Measurements from ENCODE around the gene PCDH17. TPM values are rescaled to one million over a fixed set of nuclear protein-coding genes. Genes with fewer than 3 reads are reported as not detected.

Gene PCDH17
- polyA plus RNA-seq, 1 donor = 21.1 TPM

GRCh38 chr13:57633950-57634838 is 2.6 kb downstream of the PCDH17 start:
- DNase-seq = no peak

- DNase-seq = no peak
Measured at GRCh38 chr13:57634839-57635165, 3.3 kb downstream of the PCDH17 start.

- DNase-seq = no peak
Measured at GRCh38 chr13:57635541-57636085, 4.1 kb downstream of the PCDH17 start.

DNA sequence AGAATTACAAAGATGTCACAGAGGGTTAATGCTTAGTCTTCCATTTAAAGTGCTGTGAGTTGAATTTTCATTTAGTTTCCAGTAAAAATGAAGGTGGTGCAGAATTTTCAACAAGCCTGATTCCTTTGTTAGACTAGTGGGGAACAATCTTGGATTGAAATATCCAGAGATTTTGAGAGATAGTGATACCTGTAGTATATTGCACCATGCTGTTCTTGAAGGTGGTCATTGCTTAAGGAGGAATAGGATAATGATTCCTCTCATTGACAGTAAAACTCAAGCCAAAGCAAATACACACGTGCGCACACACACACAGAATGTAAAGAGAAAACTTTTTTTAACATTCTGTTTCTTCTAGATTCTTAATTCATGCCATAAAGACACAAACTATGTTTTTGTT is 5.3 kb downstream of the PCDH17 start:
- DNase-seq = no peak

GRCh38 chr13:57637515-57637914 is 6.0 kb downstream of the PCDH17 start:
- DNase-seq = no peak

DNA sequence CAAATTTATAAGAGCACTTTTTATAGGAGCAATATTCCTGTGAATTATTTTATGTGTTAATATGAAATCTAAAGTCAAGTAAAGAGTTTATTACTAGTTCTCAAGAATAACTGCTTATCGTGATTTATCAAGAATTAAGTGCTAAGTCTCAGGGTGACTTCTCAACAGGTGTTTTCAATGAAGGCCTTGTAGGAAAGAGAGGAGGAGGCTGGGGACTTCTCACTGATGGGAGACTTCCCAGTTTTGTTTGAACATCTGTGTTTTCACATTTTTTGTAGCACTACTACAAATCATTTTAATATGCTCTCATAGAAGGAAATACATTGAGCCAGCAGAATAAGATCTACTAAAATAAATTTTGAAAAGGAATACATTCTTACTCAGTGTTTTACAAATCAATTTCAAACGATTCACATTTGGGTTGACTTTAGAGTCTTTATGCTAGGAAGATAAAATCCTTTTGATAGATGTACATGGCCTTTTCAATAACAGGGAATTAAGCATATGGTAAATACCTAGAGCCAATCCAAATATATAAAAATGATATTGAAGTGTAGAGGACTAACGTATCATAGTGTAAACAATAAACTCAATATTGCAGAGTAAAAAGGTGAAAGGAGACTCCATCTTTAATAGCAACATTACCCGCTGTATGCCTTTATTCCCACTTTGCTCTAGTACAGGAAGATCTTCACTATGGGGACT is 6.8 kb downstream of the PCDH17 start:
- no peak for DNase-seq

DNA sequence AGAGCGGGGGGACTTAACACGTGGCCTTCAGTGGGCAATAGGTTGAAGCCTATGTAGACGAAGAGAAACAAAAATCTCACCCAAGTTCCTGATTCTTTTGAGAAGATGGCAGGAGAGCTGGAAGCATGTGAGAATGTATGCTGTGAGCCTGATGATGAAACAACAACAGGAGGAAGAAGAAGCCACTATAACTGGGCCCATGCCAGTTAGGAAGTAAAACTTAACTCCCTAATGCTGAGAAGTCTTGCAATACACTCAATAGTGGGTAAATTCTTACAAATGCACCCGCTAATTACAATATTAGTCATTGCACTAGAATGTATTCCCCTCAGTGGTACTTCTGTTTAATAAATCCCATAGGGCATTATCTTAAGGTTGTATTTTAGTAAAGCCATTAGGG is 9.1 kb downstream of the PCDH17 start:
- no peak for DNase-seq

GRCh38 chr13:57641051-57641450 is 9.5 kb downstream of the PCDH17 start:
- DNase-seq = no peak

DNA sequence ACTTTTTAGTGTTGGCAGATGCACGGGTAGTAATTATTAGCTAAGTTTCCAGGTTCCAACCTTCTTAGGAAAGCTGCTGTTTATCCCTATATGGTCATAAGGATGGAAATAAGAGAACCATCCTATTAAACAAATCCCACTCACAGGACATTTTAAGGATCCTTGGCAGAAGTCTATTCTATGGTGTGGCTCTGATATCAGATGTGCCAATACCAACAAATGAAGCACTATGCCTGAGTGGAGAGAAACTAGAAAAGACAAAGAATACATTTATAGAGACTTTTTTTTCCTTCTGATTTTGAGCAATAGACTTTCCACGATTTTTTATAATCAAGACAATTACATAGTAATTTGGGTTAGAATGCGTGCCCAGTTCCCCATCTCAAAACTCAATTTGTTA is 12.6 kb downstream of the PCDH17 start:
- DNase-seq = no peak

GRCh38 chr13:57653229-57653989 is 21.9 kb downstream of the PCDH17 start:
- DNase-seq = no peak

- DNase-seq = no peak
Measured at GRCh38 chr13:57665481-57665880, 33.9 kb downstream of the PCDH17 start.

DNA sequence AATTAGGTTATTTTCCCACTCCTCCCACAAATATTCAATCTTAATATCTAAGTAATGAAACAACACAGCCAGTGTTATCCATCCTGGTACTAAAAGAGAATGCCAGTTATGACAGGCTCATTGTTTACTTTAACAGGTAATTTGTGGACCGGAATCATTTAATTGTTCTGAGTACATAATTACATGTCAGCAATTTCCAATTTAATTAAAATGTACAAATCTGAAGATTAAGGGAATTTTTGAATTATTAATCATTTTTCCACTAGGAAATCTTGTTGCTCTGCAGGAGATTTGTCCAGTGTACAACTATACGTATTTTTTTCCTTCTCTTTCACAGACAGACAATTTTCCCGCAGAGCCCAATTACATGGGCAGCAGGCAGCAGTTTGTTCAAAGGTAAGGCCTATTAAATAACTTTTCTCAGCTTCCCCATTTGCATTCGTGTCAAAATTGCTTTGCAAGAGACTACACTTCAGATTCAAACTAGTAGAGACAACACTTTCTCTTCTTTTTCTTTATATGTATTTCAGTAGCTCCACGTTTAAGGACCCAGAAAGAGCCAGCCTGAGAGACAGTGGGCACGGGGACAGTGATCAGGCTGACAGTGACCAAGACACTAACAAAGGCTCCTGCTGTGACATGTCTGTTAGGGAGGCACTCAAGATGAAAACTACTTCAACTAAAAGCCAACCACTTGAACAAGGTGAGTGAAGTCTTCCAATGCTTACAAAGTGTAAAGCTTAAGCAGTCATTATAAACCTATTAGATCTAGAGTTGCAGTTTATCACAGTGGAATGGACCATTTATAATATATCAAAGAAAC is 34.8 kb downstream of the PCDH17 start:
- no peak for DNase-seq

DNA sequence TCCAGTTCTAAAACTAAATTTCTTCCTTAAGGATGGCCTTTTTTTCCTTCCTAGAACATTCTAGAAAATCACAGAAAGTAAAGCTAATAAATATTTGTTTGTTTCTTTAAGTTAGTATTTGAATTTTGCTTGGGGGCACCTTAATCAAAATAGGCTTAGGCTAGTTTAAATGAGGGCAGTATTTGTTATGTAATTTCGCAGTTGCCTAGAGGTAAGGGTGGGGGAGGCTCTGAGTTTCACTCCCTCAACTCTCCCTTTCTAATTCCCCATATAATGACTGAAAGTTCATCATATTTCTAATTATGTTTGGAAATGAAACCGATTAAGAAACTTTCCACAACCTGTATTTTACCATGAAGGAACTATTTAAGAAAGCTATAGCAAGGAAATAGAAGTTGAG is 40.6 kb downstream of the PCDH17 start:
- DNase-seq = no peak

- peak; percentile 22 for DNase-seq
Measured at GRCh38 chr13:57673197-57673596, 41.7 kb downstream of the PCDH17 start.

GRCh38 chr13:57675526-57675925 is 44.0 kb downstream of the PCDH17 start:
- DNase-seq = no peak

GRCh38 chr13:57680609-57681008 is 49.1 kb downstream of the PCDH17 start:
- no peak for DNase-seq

- DNase-seq = no peak
Measured at GRCh38 chr13:57682128-57682716, 50.7 kb downstream of the PCDH17 start.

GRCh38 chr13:57698851-57699250 is 67.3 kb downstream of the PCDH17 start:
- no peak for DNase-seq

DNA sequence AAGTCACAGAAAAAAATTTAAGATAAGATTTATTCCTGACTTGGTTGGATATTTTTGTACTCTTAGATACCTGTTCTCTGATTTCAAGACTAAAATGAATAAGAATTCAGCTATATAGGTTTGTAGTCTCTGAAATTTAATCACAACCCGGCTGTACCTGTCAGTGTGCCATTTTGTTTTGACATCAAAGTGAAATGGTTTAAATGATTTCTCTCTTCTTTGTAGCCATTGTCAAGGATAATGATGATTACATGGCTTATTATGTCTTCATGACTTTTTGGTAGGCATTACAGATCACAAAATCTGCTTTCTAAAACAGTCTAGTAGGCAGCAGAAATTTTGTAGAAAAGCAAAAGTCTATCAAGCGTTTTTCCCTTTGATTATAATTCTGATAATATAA is 72.5 kb downstream of the PCDH17 start:
- DNase-seq = no peak

DNA sequence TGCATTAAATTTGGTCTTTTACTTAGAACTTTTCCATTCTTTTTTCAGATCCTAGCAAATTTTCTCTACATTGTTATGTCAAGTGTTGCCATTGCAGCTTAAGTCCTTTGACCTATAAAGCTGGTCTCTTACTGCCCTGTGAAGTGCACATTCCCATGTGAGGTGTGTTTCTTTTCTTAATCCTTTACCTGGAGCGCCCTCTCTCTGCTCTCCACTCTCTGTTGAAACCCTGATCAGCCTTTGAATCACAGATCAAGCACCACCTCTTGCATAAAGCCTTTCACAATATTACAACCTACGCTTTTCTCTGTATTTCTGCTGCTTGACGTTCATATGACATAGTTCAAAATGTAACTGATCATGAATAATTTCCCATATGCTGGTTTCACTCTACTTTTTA is 84.8 kb downstream of the PCDH17 start:
- no peak for DNase-seq

All from left kidney (tissue), 2 donors.